Glutamatergic neuron (in vitro differentiated cells): ENCODE data around the gene COL15A1. TPM values are rescaled to one million over a fixed set of nuclear protein-coding genes. Genes with fewer than 3 reads are reported as not detected.

Experiments
- DNase-seq: peaks from one replicate; pipeline ENCODE4 v3.0.0; 2022
- H3K27ac Mint-ChIP-seq: one replicate; pipeline ENCODE4 v1.8.0; 2020; ENCODE audit warnings: mild to moderate bottlenecking, mixed read lengths, inconsistent platforms; ENCODE audit not compliant: unreplicated experiment
- H3K27me3 Mint-ChIP-seq: one replicate; pipeline ENCODE4 v1.8.0; 2020; ENCODE audit warnings: mild to moderate bottlenecking, moderate library complexity, mixed read lengths, inconsistent platforms; ENCODE audit not compliant: unreplicated experiment
- H3K36me3 Mint-ChIP-seq: one replicate; pipeline ENCODE4 v1.8.0; 2020; ENCODE audit warnings: mild to moderate bottlenecking, mixed read lengths, inconsistent platforms; ENCODE audit not compliant: unreplicated experiment
- H3K4me1 Mint-ChIP-seq: one replicate; pipeline ENCODE4 v1.8.0; 2020; ENCODE audit warnings: mild to moderate bottlenecking, low read depth, mixed read lengths, inconsistent platforms; ENCODE audit not compliant: unreplicated experiment
- H3K4me3 Mint-ChIP-seq: one replicate; pipeline ENCODE4 v1.8.0; 2020; ENCODE audit warnings: mild to moderate bottlenecking, mixed read lengths, inconsistent platforms; ENCODE audit not compliant: unreplicated experiment
- H3K9me3 Mint-ChIP-seq: one replicate; pipeline ENCODE4 v1.8.0; 2020; ENCODE audit warnings: mild to moderate bottlenecking, moderate library complexity, mixed read lengths, inconsistent platforms; ENCODE audit not compliant: unreplicated experiment
- CTCF ChIP-seq: fragments of 200-600 bp; sonication (generic); IDR thresholded peaks from one replicate; pipeline ENCODE4 v1.5.0; 2021; ENCODE audit not compliant: partially characterized antibody, unreplicated experiment
- total RNA-seq: library from RNA; stranded (reverse); fragmentation: NEBNext Ultra II Directional; extraction: Animal tissue kit (Norgen Biotek cat#: 25700); gene quantifications from one replicate; pipeline ENCODE4 v1.2.1, GENCODE V29; 2021; ENCODE audit not compliant: unreplicated experiment

COL15A1 gene
- total RNA-seq, 1 donor from 2014 or later, result not detected

GRCh38 chr9:99031994-99032393 lies 88.3 kb downstream of the COL15A1 start:
- TF ChIP-seq CTCF, result no peak
- no peaks in the 10 kb centered on the region for H3K36me3 Mint-ChIP-seq
- peaks cover 4% of the 10 kb centered on the region for H3K4me1 Mint-ChIP-seq
- no peak for DNase-seq
- H3K4me3 Mint-ChIP-seq, result no peak overlapping the region
- H3K27me3 Mint-ChIP-seq, result no peaks in the 10 kb centered on the region
- H3K27ac Mint-ChIP-seq, result no peak overlapping the region
- no peaks in the 10 kb centered on the region for H3K9me3 Mint-ChIP-seq

- DNase-seq, result no peak
- Mint-ChIP-seq H3K4me3 (no peak overlapping the region), H3K27me3 (no peaks in the 10 kb centered on the region), H3K36me3 (no peaks in the 10 kb centered on the region), H3K4me1 (peaks cover 3% of the 10 kb centered on the region), H3K9me3 (no peaks in the 10 kb centered on the region), H3K27ac (no peak overlapping the region)
- no peak for TF ChIP-seq CTCF
These were observed 90.4 kb downstream of the COL15A1 start for GRCh38 chr9:99034149-99034548.

- TF ChIP-seq CTCF, result no peak
- Mint-ChIP-seq H3K27me3 (no peaks in the 10 kb centered on the region), H3K27ac (no peak overlapping the region), H3K9me3 (no peaks in the 10 kb centered on the region), H3K4me3 (no peak overlapping the region), H3K36me3 (no peaks in the 10 kb centered on the region), H3K4me1 (peaks cover 3% of the 10 kb centered on the region)
- DNase-seq, result no peak
These were observed 91.6 kb downstream of the COL15A1 start for GRCh38 chr9:99035313-99035712.

- H3K27me3 Mint-ChIP-seq, result no peaks in the 10 kb centered on the region
- no peak overlapping the region for H3K4me3 Mint-ChIP-seq
- H3K36me3 Mint-ChIP-seq, result no peaks in the 10 kb centered on the region
- H3K27ac Mint-ChIP-seq, result no peak overlapping the region
- peaks cover 3% of the 10 kb centered on the region for H3K4me1 Mint-ChIP-seq
- H3K9me3 Mint-ChIP-seq, result no peaks in the 10 kb centered on the region
- DNase-seq, result no peak
- no peak for TF ChIP-seq CTCF
These were observed 94.2 kb downstream of the COL15A1 start for GRCh38 chr9:99037769-99038483.

- no peak for TF ChIP-seq CTCF
- H3K27ac Mint-ChIP-seq, result no peak overlapping the region
These were observed 94.7 kb downstream of the COL15A1 start for GRCh38 chr9:99038484-99038820.

More at GRCh38 chr9:99038484-99038820, 94.7 kb downstream of the COL15A1 start:
- Mint-ChIP-seq H3K27me3 (no peaks in the 10 kb centered on the region), H3K36me3 (no peaks in the 10 kb centered on the region), H3K4me3 (no peak overlapping the region), H3K4me1 (peaks cover 3% of the 10 kb centered on the region), H3K9me3 (no peaks in the 10 kb centered on the region)
- DNase-seq, result no peak
